ENCODE data around the gene CCDC17. TPM values are rescaled to one million over a fixed set of nuclear protein-coding genes. Genes with fewer than 3 reads are reported as not detected.
A peak's percentile ranks its signal among the peaks of the same experiment; 100 is the strongest.
"Not testable (repeated sequence)": the region's sequence is repeated elsewhere in the genome, so short reads cannot be mapped to it uniquely, and the experiment has no call there.

The CCDC17 gene
- total RNA-seq, 4 donors from 2014 or later: 9.0 to 21.3 (median 10.0) TPM

- Histone ChIP-seq H3K27ac (peak overlapping the region in 1 of 4 donors; percentile 5), H3K4me1 (no peaks in the 10 kb centered on the region), H3K27me3 (no peaks in the 10 kb centered on the region), H3K9me3 (no peaks in the 10 kb centered on the region), H3K36me3 (peaks cover 0 to 24% (median 2%) of the 10 kb centered on the region in 4 donors), H3K4me3 (no peak overlapping the region)
- in situ Hi-C loops (cut with MboI; ENCODE audit: low pct_ligation_motif_present in 1 of 4, low pct_unique_long_range_greater_than_20kb in 1 of 4, low sequenced_read_pairs in 3 of 4): no loop called here
- TF ChIP-seq POLR2AphosphoS5 (IDR thresholded peaks at IDR 0.05) (no peak), EP300 (IDR thresholded peaks at IDR 0.05; ENCODE audit: low read depth) (no peak), POLR2A (IDR thresholded peaks at IDR 0.05) (no peak), CTCF (IDR thresholded peaks at IDR 0.05) (no peak)
- no peak for DNase-seq
- intact Hi-C loops (cut with DNase I; ENCODE audit: low total_unique reads): no loop called here
- WGBS, 2 donors (ENCODE audit: low coverage in 1 of 2): 60 to 79% methylated on average over 4 to 5 of the region's 5 CpGs
Measured at GRCh38 chr1:45608175-45609156, 15.4 kb downstream of the CCDC17 start.

GRCh38 chr1:45607404-45608074 is 16.3 kb downstream of the CCDC17 start:
- 64 to 76% methylated on average over 4 to 6 of the region's 6 CpGs for WGBS, 2 donors (ENCODE audit: low coverage in 1 of 2)
- Histone ChIP-seq H3K27ac (peak overlapping the region in 1 of 4 donors; percentile 5), H3K4me3 (no peak overlapping the region), H3K36me3 (peaks cover 0 to 23% (median 0%) of the 10 kb centered on the region in 4 donors), H3K4me1 (no peaks in the 10 kb centered on the region), H3K9me3 (no peaks in the 10 kb centered on the region), H3K27me3 (no peaks in the 10 kb centered on the region)
- no peak for DNase-seq
- TF ChIP-seq CTCF (IDR thresholded peaks at IDR 0.05): no peak
- no peak for TF ChIP-seq EP300 (IDR thresholded peaks at IDR 0.05; ENCODE audit: low read depth)
- no peak for TF ChIP-seq POLR2A (IDR thresholded peaks at IDR 0.05)
- no peak for TF ChIP-seq POLR2AphosphoS5 (IDR thresholded peaks at IDR 0.05)
- in situ Hi-C loops (cut with MboI; ENCODE audit: low pct_ligation_motif_present in 1 of 4, low pct_unique_long_range_greater_than_20kb in 1 of 4, low sequenced_read_pairs in 3 of 4) (no loop called here), intact Hi-C loops (cut with DNase I; ENCODE audit: low total_unique reads) (no loop called here)

GRCh38 chr1:45604239-45604638 is 19.6 kb downstream of the CCDC17 start:
- in situ Hi-C loops (cut with MboI; ENCODE audit: low pct_ligation_motif_present in 1 of 4, low pct_unique_long_range_greater_than_20kb in 1 of 4, low sequenced_read_pairs in 3 of 4): no loop called here
- peaks cover 0 to 23% (median 0%) of the 10 kb centered on the region in 4 donors for H3K36me3 ChIP-seq
- H3K4me1 ChIP-seq: no peaks in the 10 kb centered on the region
- intact Hi-C loops (cut with DNase I; ENCODE audit: low total_unique reads): no loop called here
- H3K4me3 ChIP-seq: no peak overlapping the region
- TF ChIP-seq CTCF (IDR thresholded peaks at IDR 0.05) (no peak), EP300 (IDR thresholded peaks at IDR 0.05; ENCODE audit: low read depth) (no peak), POLR2A (IDR thresholded peaks at IDR 0.05) (no peak), POLR2AphosphoS5 (IDR thresholded peaks at IDR 0.05) (no peak)
- no peaks in the 10 kb centered on the region for H3K9me3 ChIP-seq
- no peak for DNase-seq
- 98 to 100% methylated on average over 1 to 2 of the region's 2 CpGs for WGBS, 2 donors (ENCODE audit: low coverage in 1 of 2)
- H3K27ac ChIP-seq: no peak overlapping the region
- no peaks in the 10 kb centered on the region for H3K27me3 ChIP-seq

GRCh38 chr1:45596765-45597164 is 27.1 kb downstream of the CCDC17 start:
- H3K4me1 ChIP-seq; DNase-seq; H3K36me3 ChIP-seq; H3K27ac ChIP-seq; H3K27me3 ChIP-seq; H3K9me3 ChIP-seq; in situ Hi-C loops (cut with MboI; ENCODE audit: low pct_ligation_motif_present in 1 of 4, low pct_unique_long_range_greater_than_20kb in 1 of 4, low sequenced_read_pairs in 3 of 4); H3K4me3 ChIP-seq; intact Hi-C loops (cut with DNase I; ENCODE audit: low total_unique reads): not testable (repeated sequence)
- 94 to 95% methylated on average over 6 to 8 of the region's 8 CpGs for WGBS, 2 donors (ENCODE audit: low coverage in 1 of 2)
